ENCODE data around the gene E2F8.

The E2F8 gene

GRCh38 chr11:19199048-19199447, 41.7 kb downstream of the E2F8 start:
- DNase-seq = no peak
- Mint-ChIP-seq H3K27ac (no peak overlapping the region), H3K4me3 (no peak overlapping the region), H3K4me1 (no peaks in the 10 kb centered on the region), H3K27me3 (peaks cover 6 to 15% of the 10 kb centered on the region in 2 donors), H3K36me3 (no peaks in the 10 kb centered on the region), H3K9me3 (no peaks in the 10 kb centered on the region)
- no peak for ATAC-seq (replicated peaks)

GRCh38 chr11:19196432-19196831, 44.3 kb downstream of the E2F8 start:
- DNase-seq (no peak), ATAC-seq (replicated peaks) (no peak)
- H3K9me3 Mint-ChIP-seq = no peaks in the 10 kb centered on the region
- no peaks in the 10 kb centered on the region for H3K4me1 Mint-ChIP-seq
- H3K27ac Mint-ChIP-seq = peak overlapping the region; percentile 5
- H3K36me3 Mint-ChIP-seq = no peaks in the 10 kb centered on the region
- peaks cover 6 to 7% of the 10 kb centered on the region in 2 donors for H3K27me3 Mint-ChIP-seq
- H3K4me3 Mint-ChIP-seq = no peak overlapping the region

GRCh38 chr11:19194620-19195308, 46.0 kb downstream of the E2F8 start:
- Mint-ChIP-seq H3K4me1 (no peaks in the 10 kb centered on the region), H3K4me3 (no peak overlapping the region), H3K9me3 (no peaks in the 10 kb centered on the region), H3K36me3 (no peaks in the 10 kb centered on the region), H3K27ac (no peak overlapping the region), H3K27me3 (no peaks in the 10 kb centered on the region)
- DNase-seq = no peak
- no peak for ATAC-seq (replicated peaks)

GRCh38 chr11:19193916-19194315, 46.8 kb downstream of the E2F8 start:
- H3K27ac Mint-ChIP-seq = no peak overlapping the region

GRCh38 chr11:19191530-19192169, 49.1 kb downstream of the E2F8 start:
- Mint-ChIP-seq H3K4me1 (no peaks in the 10 kb centered on the region), H3K9me3 (no peaks in the 10 kb centered on the region), H3K27me3 (no peaks in the 10 kb centered on the region), H3K4me3 (no peak overlapping the region), H3K27ac (no peak overlapping the region), H3K36me3 (no peaks in the 10 kb centered on the region)
- ATAC-seq (replicated peaks) (no peak), DNase-seq (no peak)

More at GRCh38 chr11:19193916-19194315, 46.8 kb downstream of the E2F8 start:
- Mint-ChIP-seq H3K4me1 (no peaks in the 10 kb centered on the region), H3K4me3 (no peak overlapping the region), H3K36me3 (no peaks in the 10 kb centered on the region), H3K9me3 (no peaks in the 10 kb centered on the region), H3K27me3 (no peaks in the 10 kb centered on the region)
- DNase-seq (no peak), ATAC-seq (replicated peaks) (no peak)

GRCh38 chr11:19187833-19188258, 52.9 kb downstream of the E2F8 start:
- Mint-ChIP-seq H3K9me3 (no peaks in the 10 kb centered on the region), H3K36me3 (peaks cover 0 to 9% of the 10 kb centered on the region in 2 donors), H3K27me3 (no peaks in the 10 kb centered on the region), H3K4me1 (no peaks in the 10 kb centered on the region), H3K4me3 (no peak overlapping the region), H3K27ac (no peak overlapping the region)
- ATAC-seq (replicated peaks) (no peak), DNase-seq (no peak)

GRCh38 chr11:19187114-19187832, 53.5 kb downstream of the E2F8 start:
- no peak for ATAC-seq (replicated peaks)
- no peak overlapping the region for H3K4me3 Mint-ChIP-seq
- no peaks in the 10 kb centered on the region for H3K4me1 Mint-ChIP-seq
- no peaks in the 10 kb centered on the region for H3K27me3 Mint-ChIP-seq
- no peak overlapping the region for H3K27ac Mint-ChIP-seq
- H3K36me3 Mint-ChIP-seq = peaks cover 0 to 9% of the 10 kb centered on the region in 2 donors
- DNase-seq = no peak
- H3K9me3 Mint-ChIP-seq = no peaks in the 10 kb centered on the region

- no peak for ATAC-seq (replicated peaks)
- H3K27me3 Mint-ChIP-seq = no peaks in the 10 kb centered on the region
- H3K36me3 Mint-ChIP-seq = peaks cover 0 to 9% of the 10 kb centered on the region in 2 donors
- no peak overlapping the region for H3K4me3 Mint-ChIP-seq
- peaks cover 0 to 2% of the 10 kb centered on the region in 2 donors for H3K4me1 Mint-ChIP-seq
- H3K9me3 Mint-ChIP-seq = no peaks in the 10 kb centered on the region
- no peak overlapping the region for H3K27ac Mint-ChIP-seq
- no peak for DNase-seq
These were observed 55.2 kb downstream of the E2F8 start for GRCh38 chr11:19185516-19186052.

- DNase-seq (no peak), ATAC-seq (replicated peaks) (no peak)
- no peak overlapping the region for H3K4me3 Mint-ChIP-seq
- peaks cover 0 to 10% of the 10 kb centered on the region in 2 donors for H3K36me3 Mint-ChIP-seq
- peak overlapping the region; percentile 14 for H3K27ac Mint-ChIP-seq
- H3K9me3 Mint-ChIP-seq = no peaks in the 10 kb centered on the region
- no peaks in the 10 kb centered on the region for H3K27me3 Mint-ChIP-seq
- peaks cover 0 to 2% of the 10 kb centered on the region in 2 donors for H3K4me1 Mint-ChIP-seq
These were observed 55.7 kb downstream of the E2F8 start for GRCh38 chr11:19185036-19185435.

GRCh38 chr11:19183646-19184045, 57.1 kb downstream of the E2F8 start:
- DNase-seq (no peak), ATAC-seq (replicated peaks) (no peak)
- H3K4me3 Mint-ChIP-seq = no peak overlapping the region
- H3K9me3 Mint-ChIP-seq = no peaks in the 10 kb centered on the region
- no peak overlapping the region for H3K27ac Mint-ChIP-seq
- peaks cover under 1 to 12% of the 10 kb centered on the region in 2 donors for H3K36me3 Mint-ChIP-seq
- no peaks in the 10 kb centered on the region for H3K27me3 Mint-ChIP-seq
- peaks cover 0 to 2% of the 10 kb centered on the region in 2 donors for H3K4me1 Mint-ChIP-seq

GRCh38 chr11:19181531-19182261, 59.0 kb downstream of the E2F8 start:
- Mint-ChIP-seq H3K4me3 (no peak overlapping the region), H3K27me3 (no peaks in the 10 kb centered on the region), H3K27ac (no peak overlapping the region), H3K4me1 (peaks cover 0 to 4% of the 10 kb centered on the region in 2 donors), H3K36me3 (peaks cover 6 to 25% of the 10 kb centered on the region in 2 donors), H3K9me3 (no peaks in the 10 kb centered on the region)
- DNase-seq (no peak), ATAC-seq (replicated peaks) (no peak)

- H3K27ac Mint-ChIP-seq = peak overlapping the region; percentile 33
- H3K36me3 Mint-ChIP-seq = peaks cover 33 to 52% of the 10 kb centered on the region in 2 donors
- H3K4me1 Mint-ChIP-seq = peaks cover 17 to 21% of the 10 kb centered on the region in 2 donors
- no peak overlapping the region for H3K4me3 Mint-ChIP-seq
- DNase-seq (no peak), ATAC-seq (replicated peaks) (peak; percentile 61 to 65)
- H3K9me3 Mint-ChIP-seq = peaks cover 0 to 6% of the 10 kb centered on the region in 2 donors
- H3K27me3 Mint-ChIP-seq = no peaks in the 10 kb centered on the region
These were observed 64.0 kb downstream of the E2F8 start for GRCh38 chr11:19176629-19177186.

Measured in stimulated activated naive B cell treated with anti-CD40 and anti-IgM and Interleukin-4, amounts not matched to agents 10 μg/mL and 1 μg/mL and 100 μg/mL, for 72 hours (primary cell).